Astrocyte (in vitro differentiated cells and primary cell): Measurements from ENCODE around the gene SDE2. TPM values are rescaled to one million over a fixed set of nuclear protein-coding genes. Genes with fewer than 3 reads are reported as not detected.
"Not testable (repeated sequence)": the region's sequence is repeated elsewhere in the genome, so short reads cannot be mapped to it uniquely, and the experiment has no call there.

Experiments used
- DNase-seq: peaks from one replicate; pipeline ENCODE4 v3.0.0-alpha.2; 2010; ENCODE audit warnings: low read depth
- FAIRE-seq: peaks from 2 replicates; lab custom pipeline; 2011; peaks lifted over from hg19 to GRCh38; lab: Jason Lieb, UNC
- H2AFZ ChIP-seq: 2 replicates; pipeline ENCODE4 v1.6.0; 2012; ENCODE audit warnings: low read depth, low read length, inconsistent platforms
- H3K27ac ChIP-seq: 2 replicates; pipeline ENCODE4 v1.5.1; 2011; ENCODE audit warnings: low read depth, low read length, inconsistent platforms
- H3K27me3 ChIP-seq: 2 replicates; pipeline ENCODE4 v1.6.0; 2011; ENCODE audit warnings: low read length, inconsistent platforms; ENCODE audit not compliant: insufficient read depth
- H3K36me3 ChIP-seq: 2 replicates; pipeline ENCODE4 v1.5.1; 2011; ENCODE audit warnings: low read length, inconsistent platforms; ENCODE audit not compliant: insufficient read depth
- H3K4me1 ChIP-seq: 2 replicates; pipeline ENCODE4 v1.5.1; 2011; ENCODE audit warnings: low read length, inconsistent platforms; ENCODE audit not compliant: insufficient read depth
- H3K4me2 ChIP-seq: 2 replicates; pipeline ENCODE4 v1.6.0; 2012; ENCODE audit warnings: low read length, inconsistent platforms
- H3K4me3 ChIP-seq: 2 replicates; pipeline ENCODE4 v1.5.1; 2011; ENCODE audit warnings: low read depth, mild to moderate bottlenecking, low read length, inconsistent platforms; ENCODE audit not compliant: insufficient read depth
- H3K79me2 ChIP-seq: 2 replicates; pipeline ENCODE4 v1.6.0; 2012; ENCODE audit warnings: mild to moderate bottlenecking, low read length, inconsistent platforms; ENCODE audit not compliant: insufficient read depth
- H3K9ac ChIP-seq: 2 replicates; pipeline ENCODE4 v1.6.0; 2012; ENCODE audit warnings: mild to moderate bottlenecking, low read length, inconsistent platforms
- H3K9me3 ChIP-seq: 2 replicates; pipeline ENCODE4 v1.5.1; 2012; ENCODE audit warnings: low read depth, mild to moderate bottlenecking, low read length, inconsistent platforms; ENCODE audit not compliant: insufficient read depth
- H4K20me1 ChIP-seq: 2 replicates; pipeline ENCODE4 v1.6.0; 2012; ENCODE audit warnings: low read length, inconsistent platforms; ENCODE audit not compliant: insufficient read depth
- H3K27ac Mint-ChIP-seq: one replicate; pipeline ENCODE4 v1.8.0; 2021; ENCODE audit warnings: mild to moderate bottlenecking, mixed read lengths; ENCODE audit not compliant: unreplicated experiment
- H3K27me3 Mint-ChIP-seq: one replicate; pipeline ENCODE4 v1.8.0; 2021; ENCODE audit warnings: low read depth, mixed read lengths; ENCODE audit not compliant: unreplicated experiment
- H3K36me3 Mint-ChIP-seq: one replicate; pipeline ENCODE4 v1.8.0; 2021; ENCODE audit warnings: low read depth, mixed read lengths; ENCODE audit not compliant: unreplicated experiment
- H3K4me1 Mint-ChIP-seq: one replicate; pipeline ENCODE4 v1.8.0; 2021; ENCODE audit warnings: low read depth, mixed read lengths; ENCODE audit not compliant: unreplicated experiment
- H3K4me3 Mint-ChIP-seq: one replicate; pipeline ENCODE4 v1.8.0; 2021; ENCODE audit warnings: mild to moderate bottlenecking, moderate library complexity, mixed read lengths; ENCODE audit not compliant: unreplicated experiment
- H3K9me3 Mint-ChIP-seq: one replicate; pipeline ENCODE4 v1.8.0; 2021; ENCODE audit warnings: mild to moderate bottlenecking, mixed read lengths; ENCODE audit not compliant: unreplicated experiment
- EZH2 ChIP-seq: IDR thresholded peaks from 2 replicates; pipeline ENCODE4 v1.6.1; 2012; ENCODE audit warnings: mild to moderate bottlenecking, low read length, inconsistent platforms; ENCODE audit not compliant: insufficient read depth
- total RNA-seq: library from RNA; stranded (reverse); gene quantifications from 2 replicates; pipeline ENCODE4 v1.2.1, GENCODE V29; 2021
- TF ChIP-seq, protein P1 (sequence below): IDR thresholded peaks from 2 replicates; pipeline ENCODE4 v1.5.1; 2011; ENCODE audit warnings: low read depth, mild to moderate bottlenecking, inconsistent platforms, low read length, moderate library complexity; ENCODE audit not compliant: insufficient read depth

SDE2 gene
- total RNA-seq, 1 donor from 2014 or later = 25.3 TPM

DNA sequence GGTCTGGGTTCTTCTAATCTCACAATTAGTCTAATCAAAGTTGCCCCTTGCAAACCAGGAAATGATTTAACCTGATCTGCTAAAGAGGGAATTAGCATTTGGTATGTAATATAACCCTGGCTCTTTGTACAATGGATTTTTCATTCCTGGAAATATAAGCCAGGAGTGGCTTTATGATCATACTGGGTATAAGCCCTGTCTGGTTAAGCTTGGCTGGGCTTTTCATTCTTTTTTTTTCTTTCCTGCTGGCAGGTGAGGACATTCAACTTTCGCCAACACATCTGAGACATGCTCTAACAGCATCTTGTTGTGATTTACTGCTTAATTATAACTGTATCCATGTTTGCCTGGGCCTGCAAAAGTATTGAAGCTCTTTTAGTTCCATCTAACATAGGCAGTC, 20.4 kb upstream of the SDE2 start:
- H2AFZ ChIP-seq = no peak overlapping the region
- no peak overlapping the region for H3K27ac Mint-ChIP-seq
- TF ChIP-seq, protein P1, sequence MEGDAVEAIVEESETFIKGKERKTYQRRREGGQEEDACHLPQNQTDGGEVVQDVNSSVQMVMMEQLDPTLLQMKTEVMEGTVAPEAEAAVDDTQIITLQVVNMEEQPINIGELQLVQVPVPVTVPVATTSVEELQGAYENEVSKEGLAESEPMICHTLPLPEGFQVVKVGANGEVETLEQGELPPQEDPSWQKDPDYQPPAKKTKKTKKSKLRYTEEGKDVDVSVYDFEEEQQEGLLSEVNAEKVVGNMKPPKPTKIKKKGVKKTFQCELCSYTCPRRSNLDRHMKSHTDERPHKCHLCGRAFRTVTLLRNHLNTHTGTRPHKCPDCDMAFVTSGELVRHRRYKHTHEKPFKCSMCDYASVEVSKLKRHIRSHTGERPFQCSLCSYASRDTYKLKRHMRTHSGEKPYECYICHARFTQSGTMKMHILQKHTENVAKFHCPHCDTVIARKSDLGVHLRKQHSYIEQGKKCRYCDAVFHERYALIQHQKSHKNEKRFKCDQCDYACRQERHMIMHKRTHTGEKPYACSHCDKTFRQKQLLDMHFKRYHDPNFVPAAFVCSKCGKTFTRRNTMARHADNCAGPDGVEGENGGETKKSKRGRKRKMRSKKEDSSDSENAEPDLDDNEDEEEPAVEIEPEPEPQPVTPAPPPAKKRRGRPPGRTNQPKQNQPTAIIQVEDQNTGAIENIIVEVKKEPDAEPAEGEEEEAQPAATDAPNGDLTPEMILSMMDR = no peak
- no peak for TF ChIP-seq EZH2
- no peak overlapping the region for H3K4me3 Mint-ChIP-seq
- H3K9me3 Mint-ChIP-seq = no peaks in the 10 kb centered on the region
- H3K9me3 ChIP-seq = no peaks in the 10 kb centered on the region
- H3K79me2 ChIP-seq = no peaks in the 10 kb centered on the region
- no peaks in the 10 kb centered on the region for H3K4me1 Mint-ChIP-seq
- H3K36me3 Mint-ChIP-seq = no peaks in the 10 kb centered on the region
- no peak overlapping the region for H3K4me3 ChIP-seq
- H3K27me3 Mint-ChIP-seq = peaks cover 13% of the 10 kb centered on the region
- no peak overlapping the region for H3K9ac ChIP-seq
- H3K4me1 ChIP-seq = no peaks in the 10 kb centered on the region
- H3K27ac ChIP-seq = no peak overlapping the region
- no peak overlapping the region for H3K4me2 ChIP-seq
- no peak for DNase-seq
- no peaks in the 10 kb centered on the region for H3K27me3 ChIP-seq
- H4K20me1 ChIP-seq = no peaks in the 10 kb centered on the region
- no peak for FAIRE-seq
- no peaks in the 10 kb centered on the region for H3K36me3 ChIP-seq

DNA sequence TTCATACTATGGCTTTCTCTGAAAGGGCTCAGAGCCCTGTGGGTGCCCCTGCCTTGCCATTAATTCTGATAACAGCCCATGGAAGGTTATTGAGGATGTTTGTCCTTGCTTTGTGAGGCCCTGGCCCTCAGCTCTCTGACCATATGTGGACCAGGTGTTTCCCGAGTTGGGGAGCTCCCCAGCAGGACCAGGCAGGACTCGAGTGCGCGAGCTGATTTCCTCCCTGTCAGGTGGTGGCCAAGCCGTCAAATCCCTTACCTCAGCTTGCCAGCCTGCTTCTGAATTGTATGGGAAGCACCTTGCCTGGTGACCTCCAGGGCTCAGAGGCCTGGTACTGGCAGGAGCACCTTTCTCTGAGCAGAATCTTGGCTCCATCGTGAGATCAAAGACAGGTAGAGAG, 17.9 kb upstream of the SDE2 start:
- peaks cover 26% of the 10 kb centered on the region for H3K27me3 Mint-ChIP-seq
- H3K9me3 ChIP-seq = no peaks in the 10 kb centered on the region
- H3K27ac ChIP-seq = no peak overlapping the region
- H3K27ac Mint-ChIP-seq = no peak overlapping the region
- no peaks in the 10 kb centered on the region for H3K36me3 Mint-ChIP-seq
- H3K4me3 ChIP-seq = no peak overlapping the region
- H3K27me3 ChIP-seq = peaks cover 4% of the 10 kb centered on the region
- no peaks in the 10 kb centered on the region for H3K9me3 Mint-ChIP-seq
- no peak overlapping the region for H2AFZ ChIP-seq
- H3K4me2 ChIP-seq = no peak overlapping the region
- no peaks in the 10 kb centered on the region for H3K36me3 ChIP-seq
- FAIRE-seq = no peak
- H4K20me1 ChIP-seq = no peaks in the 10 kb centered on the region
- no peaks in the 10 kb centered on the region for H3K4me1 Mint-ChIP-seq
- TF ChIP-seq, protein P1 = no peak
- no peak for TF ChIP-seq EZH2
- H3K4me1 ChIP-seq = no peaks in the 10 kb centered on the region
- DNase-seq = no peak
- no peaks in the 10 kb centered on the region for H3K79me2 ChIP-seq
- H3K4me3 Mint-ChIP-seq = no peak overlapping the region
- no peak overlapping the region for H3K9ac ChIP-seq

DNA sequence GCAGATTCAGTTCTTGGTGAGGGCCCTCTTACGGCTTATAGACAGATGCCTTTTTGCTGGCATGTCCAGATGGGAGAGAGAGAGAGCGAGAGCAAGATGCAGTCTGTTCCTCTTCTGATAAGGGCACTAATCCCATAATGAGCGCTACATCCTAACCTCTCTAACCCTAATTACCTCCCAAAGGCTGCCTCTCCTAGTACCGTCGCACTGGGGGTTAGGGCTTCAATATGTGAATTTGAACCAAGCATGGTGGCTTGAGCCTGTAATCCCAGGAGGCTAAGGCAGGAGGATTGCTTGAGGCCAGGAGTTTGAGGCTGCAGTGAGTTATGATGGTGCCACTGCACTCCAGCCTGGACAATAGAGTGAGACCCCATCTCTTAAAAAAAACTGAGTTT, 10.5 kb upstream of the SDE2 start:
- Histone ChIP-seq H2AFZ (no peak overlapping the region), H4K20me1 (no peaks in the 10 kb centered on the region), H3K4me3 (no peak overlapping the region), H3K27me3 (peaks cover 4% of the 10 kb centered on the region), H3K9ac (no peak overlapping the region), H3K27ac (no peak overlapping the region), H3K79me2 (no peaks in the 10 kb centered on the region), H3K36me3 (no peaks in the 10 kb centered on the region), H3K4me2 (no peak overlapping the region), H3K9me3 (no peaks in the 10 kb centered on the region), H3K4me1 (no peaks in the 10 kb centered on the region)
- Mint-ChIP-seq H3K9me3 (no peaks in the 10 kb centered on the region), H3K4me1 (no peaks in the 10 kb centered on the region), H3K27ac (no peak overlapping the region), H3K4me3 (no peak overlapping the region), H3K36me3 (no peaks in the 10 kb centered on the region), H3K27me3 (peaks cover 17% of the 10 kb centered on the region)
- FAIRE-seq (no peak), DNase-seq (no peak)
- TF ChIP-seq, protein P1 = no peak
- no peak for TF ChIP-seq EZH2

DNA sequence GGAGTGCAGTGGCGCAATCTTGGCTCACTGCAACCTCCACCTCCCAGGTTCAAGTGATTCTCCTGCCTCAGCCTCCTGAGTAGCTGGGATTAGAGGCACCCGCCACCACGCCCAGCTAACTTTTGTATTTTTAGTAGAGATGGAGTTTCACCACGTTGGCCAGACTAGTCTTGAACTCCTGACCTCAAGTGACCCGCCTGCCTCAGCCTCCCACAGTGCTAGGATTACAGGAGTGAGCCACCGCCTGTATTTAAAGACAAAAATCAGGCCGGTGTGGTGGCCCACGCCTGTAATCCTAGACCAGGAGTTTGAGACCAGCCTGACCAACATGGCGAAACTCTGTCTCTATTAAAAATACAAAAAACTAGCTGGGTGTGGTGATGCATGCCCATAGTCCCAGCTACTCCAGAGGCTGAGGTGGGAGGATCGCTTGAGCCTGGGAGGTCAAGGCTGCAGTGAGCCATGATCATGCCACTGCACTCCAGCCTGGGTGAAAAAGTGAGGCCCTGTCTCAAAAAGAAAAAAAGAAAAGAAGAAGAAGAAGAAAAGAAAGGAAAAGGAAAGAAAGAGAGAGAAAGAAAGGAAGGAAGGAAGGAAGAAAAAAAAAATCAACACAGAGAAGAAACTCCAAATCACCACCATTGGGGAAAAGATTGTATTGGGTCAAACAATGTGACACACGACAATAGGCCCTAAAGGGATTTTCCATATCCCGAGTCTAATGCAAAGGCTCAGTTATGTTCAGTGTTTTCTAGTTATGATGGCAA, 8.2 kb upstream of the SDE2 start:
- not testable (repeated sequence) for H3K27me3 Mint-ChIP-seq, H3K36me3 ChIP-seq, H3K4me1 Mint-ChIP-seq, H3K4me3 ChIP-seq, H3K9ac ChIP-seq, H3K27ac Mint-ChIP-seq, DNase-seq, H4K20me1 ChIP-seq, H3K79me2 ChIP-seq, H2AFZ ChIP-seq, H3K27ac ChIP-seq, H3K9me3 ChIP-seq, H3K9me3 Mint-ChIP-seq, FAIRE-seq, H3K27me3 ChIP-seq, H3K4me2 ChIP-seq, H3K36me3 Mint-ChIP-seq, H3K4me3 Mint-ChIP-seq, H3K4me1 ChIP-seq
